ENCODE measurements around the gene TOPORS.

- no peak for TF ChIP-seq CTCF (IDR thresholded peaks at IDR 0.05; ENCODE audit: low read length)
- TF ChIP-seq EZH2 (optimal IDR thresholded peaks at IDR 0.05; ENCODE audit: low read depth, low read length): no peak
Measured at GRCh38 chr9:32572900-32573523, 20.6 kb upstream of the TOPORS start, which contains the start of gene NDUFB6.

All from MM.1S (cell line).